ENCODE data around the gene CHST13.
"Not testable (repeated sequence)": the region's sequence is repeated elsewhere in the genome, so short reads cannot be mapped to it uniquely, and the experiment has no call there.

The CHST13 gene

DNA sequence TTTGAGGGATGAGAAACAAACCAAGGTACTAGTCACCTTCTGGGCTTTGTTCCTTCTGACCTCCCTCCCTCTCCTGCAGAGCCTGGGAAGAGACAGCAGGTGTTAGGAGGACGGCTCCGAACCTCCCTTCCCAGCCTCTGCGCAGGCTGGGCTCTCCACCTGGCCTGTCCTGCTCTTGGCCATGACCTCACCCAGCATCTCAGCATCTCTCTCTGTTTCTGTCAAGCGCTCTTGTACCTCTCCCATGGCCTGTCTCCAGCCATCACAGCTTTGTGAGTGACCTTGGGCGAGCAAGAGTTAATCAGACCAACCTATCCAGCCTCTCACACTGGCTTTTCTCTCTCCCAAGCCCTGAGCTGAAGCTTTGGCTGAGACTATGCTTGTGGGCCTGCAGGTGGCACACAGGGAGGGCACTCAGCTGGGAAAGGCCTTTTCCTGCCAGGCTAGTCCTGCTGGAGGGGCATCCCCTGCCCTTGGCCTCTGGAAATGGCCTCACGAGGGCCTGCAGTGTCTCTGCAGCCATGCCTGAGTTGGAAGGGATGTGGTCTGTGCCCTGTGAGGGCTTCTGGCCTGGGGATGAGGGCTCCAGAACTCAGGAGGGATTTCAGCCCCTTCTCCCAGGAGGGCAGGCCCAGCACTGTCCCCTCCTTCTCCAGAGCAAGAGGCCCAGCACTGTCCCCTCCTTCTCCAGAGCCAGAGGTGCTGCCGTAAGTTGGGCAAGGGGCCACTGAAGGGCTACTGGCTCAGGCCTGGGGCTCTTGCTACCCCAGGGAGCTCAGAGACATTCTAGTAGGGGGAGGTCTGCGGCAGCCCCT is 2.1 kb downstream of the CHST13 start:
- DNase-seq (ENCODE audit: low read depth), result no peak

DNA sequence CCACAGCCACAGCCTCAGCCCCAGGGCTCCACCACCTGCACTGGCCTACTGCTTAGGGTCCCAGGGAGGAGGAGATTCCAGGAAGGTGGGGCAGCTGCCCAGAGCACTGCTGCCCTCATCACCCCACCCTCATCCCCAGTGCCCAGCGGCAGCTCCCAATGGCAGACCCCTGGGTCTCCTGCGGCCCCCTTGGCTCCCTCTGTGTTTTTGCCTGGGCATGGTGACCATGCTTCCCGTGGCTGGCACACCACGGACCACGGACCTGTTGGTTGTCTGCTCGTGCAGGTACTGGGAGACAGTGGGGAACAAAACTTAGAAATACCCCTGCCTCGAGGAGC is 2.7 kb downstream of the CHST13 start:
- DNase-seq (ENCODE audit: low read depth), result no peak

DNA sequence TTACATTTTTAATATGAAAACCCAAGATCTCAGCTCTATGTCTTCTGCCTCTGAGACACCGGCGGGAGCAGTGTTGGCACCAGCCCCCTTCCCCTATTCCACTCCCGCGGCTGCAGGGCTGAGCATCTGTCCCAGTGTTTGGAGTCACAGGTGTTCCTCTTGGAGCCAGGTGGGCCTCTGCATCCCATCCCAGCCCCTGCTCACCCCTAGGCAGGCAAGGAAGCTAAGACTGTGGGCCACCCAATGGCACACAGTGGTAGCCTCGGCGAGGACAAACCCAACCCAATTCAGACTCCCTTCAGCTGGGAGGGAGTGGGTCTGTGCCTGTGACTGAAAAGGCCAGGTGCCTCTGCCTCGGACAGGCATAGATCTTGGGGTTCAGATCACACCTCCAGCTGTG is 3.1 kb downstream of the CHST13 start:
- no peak for DNase-seq (ENCODE audit: low read depth)

DNA sequence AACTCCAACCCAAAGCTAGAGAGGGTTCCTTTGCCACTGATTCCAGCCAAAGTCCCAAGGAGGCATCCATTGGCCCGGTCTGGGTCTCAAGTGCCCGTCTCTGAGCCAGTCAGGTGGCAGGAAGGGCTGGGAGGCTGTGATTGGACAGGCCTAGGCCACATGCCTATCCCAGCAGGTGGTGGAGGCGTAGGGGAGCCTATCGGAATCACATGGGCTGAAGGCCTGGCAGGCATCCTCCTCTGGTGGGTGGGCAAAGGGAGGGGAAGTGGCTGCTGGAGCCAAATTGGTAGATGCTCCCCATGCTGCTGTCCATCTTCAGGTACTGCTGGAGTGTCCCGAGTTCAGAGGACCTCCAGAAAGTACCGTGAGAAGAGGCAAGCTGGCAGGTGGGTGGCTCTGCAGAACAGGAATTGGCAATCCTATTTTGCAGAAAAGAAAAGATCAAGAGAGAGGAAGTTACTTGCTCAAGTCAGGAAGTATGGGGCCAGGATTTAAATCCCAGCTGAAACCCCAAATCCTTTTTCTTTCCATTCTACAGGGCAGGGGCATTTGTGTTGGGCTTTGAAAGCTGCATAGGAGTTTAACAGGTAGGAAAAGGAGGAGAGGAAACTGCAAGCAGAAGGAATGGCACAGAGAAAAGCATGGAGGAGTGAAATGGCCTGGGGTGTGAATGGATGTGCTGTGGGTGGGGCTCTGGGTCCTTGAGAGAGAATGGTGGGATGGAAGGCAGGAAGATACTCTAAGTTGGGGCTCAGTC is 3.7 kb downstream of the CHST13 start:
- DNase-seq (ENCODE audit: low read depth), result no peak

DNA sequence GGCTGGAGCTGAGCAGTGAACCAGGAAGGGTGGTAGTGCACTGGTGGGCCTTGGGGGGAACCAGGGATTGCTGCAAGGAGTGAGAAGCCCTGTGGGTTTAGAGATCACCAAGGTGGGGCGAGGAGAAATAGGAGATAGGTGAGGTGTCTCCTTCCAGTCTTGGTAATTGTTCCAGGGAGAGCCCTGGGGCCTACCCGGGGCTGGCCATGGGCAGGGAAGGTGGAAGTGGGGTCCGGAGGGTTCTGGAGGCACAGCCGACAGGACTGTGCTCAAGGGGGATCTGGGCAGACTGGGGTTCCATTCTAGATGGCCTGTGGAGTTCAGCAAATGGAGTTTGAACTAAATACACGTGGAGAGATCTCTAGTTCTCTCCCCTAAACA is 4.5 kb downstream of the CHST13 start:
- DNase-seq (ENCODE audit: low read depth), result no peak

DNA sequence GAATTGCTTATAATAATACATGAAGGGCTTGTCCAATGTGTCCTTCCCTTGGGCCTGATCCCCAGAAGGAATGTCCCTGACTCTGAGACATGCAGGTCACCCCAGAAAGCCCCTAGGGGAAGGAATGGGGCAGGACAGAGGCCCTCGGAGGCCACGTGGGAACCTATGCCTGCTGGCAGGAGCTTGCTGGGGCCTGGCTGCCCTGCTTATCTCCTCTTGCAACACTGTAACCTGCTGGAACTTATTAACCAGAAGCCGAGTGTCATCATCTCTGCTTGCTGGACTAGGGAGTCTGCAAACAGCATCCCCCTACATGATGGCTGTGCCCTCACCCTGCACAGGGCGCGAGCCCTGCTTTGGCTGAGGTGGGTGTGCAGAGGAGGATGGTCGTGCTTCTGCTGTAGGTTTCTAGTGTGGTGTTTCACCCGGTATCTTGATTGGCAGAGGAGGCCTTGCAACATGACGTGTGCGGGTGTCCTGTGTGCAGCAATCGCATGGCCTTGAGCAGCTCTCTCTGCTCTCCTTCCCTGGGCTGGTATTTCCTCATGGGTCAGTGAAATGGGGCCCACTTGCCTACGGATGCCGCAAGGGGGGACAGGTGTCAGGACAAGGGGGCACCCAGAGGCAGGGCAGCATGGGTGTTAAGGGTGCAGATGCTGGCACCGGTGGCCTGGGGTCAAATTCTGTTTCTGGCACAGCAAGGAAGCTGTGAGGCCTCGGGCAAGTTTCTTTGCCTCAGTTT is 5.0 kb downstream of the CHST13 start:
- DNase-seq (ENCODE audit: low read depth), result no peak

DNA sequence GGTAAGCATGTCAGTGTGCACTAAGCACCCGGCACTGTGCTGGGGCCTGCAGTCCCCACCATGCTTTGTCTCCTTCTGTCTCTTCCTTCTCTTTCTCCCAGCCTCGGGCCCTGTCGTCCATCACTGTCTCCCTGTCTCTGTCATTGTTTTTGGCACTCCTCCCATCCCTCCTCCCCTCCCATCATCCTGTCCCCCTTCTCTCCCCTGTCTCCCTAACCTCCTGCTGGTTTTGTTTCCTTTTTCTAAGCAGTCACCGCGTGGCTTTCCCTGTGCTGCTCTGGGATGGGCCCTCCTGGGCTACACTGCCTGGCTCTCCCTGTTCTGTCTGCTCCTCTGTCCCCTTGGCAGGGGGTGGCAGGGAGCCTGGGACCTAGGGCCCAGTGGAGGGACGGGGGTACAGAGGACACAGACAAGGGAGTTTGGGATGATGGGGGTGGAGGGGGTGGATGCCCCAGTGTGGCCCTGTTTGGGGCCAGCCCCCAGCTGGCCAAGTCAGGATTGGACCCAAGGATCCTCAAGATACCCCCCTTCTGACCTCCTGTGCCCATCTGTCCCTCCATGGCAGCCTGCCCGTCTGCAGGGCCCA is 5.7 kb downstream of the CHST13 start:
- no peak for DNase-seq (ENCODE audit: low read depth)

DNA sequence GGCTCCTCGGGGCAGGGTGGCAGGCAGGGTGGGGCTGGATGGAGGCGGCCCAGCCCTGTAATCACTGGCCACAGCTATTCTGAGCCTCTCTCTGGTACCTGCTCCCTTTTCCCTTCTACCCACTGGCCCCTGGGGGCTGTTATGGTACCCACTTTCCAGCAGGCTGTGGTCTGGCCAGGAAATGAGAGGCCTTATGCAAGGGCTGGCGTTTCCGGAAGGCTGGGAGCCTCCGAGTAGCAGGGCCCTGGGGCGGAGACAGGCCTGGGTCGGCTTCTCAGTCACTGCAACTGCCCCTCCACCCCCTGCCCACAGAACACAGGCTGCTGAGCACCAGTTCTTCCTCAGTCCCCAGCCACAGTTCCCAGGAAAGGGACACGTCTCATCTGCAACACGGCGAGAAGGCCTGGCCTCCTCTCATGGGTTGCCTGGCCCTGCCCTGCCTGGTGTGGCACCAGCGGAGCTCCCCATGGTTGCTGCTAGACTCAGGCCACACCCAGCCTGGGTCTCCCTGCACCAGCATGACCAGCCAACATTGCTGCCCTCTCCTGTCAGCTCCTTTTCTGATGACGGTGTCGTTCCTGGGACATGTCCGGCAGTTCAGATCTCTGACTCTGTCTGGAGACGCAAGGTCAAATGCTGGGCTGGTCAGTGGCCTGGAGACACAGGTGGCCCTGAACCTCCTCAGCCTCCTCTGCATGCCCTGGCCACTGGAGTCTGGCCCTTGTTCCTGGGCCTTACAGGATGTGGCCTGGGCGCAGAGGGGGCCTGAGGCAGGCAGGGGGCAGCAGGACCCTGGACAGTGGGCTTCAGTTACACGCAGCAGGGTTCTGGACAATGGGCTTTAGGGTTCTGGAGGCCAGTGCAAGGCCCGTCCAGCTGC is 6.5 kb downstream of the CHST13 start:
- DNase-seq (ENCODE audit: low read depth), result no peak

DNA sequence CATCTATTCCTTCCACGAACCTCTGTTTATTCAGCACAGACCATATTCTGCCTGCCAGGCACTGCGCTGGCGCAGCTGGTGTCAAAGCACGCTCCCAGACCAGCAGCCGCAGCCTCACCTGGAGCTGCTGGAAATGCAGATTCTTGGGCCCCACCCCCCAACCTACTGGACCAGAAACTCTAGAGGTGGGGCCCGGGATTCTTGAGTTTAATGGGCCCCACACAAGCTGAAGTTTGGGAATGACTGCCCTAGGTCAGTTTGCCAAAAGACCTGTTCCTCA is 7.0 kb downstream of the CHST13 start:
- DNase-seq (ENCODE audit: low read depth), result no peak

DNA sequence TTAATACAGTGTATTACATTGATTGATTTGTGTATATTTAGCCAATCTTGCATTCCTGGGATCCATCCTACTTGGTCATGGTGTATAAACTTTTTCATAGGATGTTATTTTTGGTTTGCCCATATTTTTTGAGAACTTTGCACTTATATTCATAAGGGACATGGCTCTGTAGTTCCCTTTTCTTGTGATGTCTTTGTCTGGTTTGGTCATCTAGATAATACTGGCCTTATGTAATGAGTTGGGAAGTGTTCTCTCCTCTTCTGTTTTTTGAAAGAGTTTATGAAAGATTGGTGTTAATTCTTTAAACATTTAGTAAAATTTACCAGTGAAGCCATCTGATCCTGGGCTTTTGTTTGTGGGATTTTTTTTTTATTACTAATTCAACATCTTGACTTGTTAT is 9.6 kb downstream of the CHST13 start:
- no peak for DNase-seq (ENCODE audit: low read depth)

DNA sequence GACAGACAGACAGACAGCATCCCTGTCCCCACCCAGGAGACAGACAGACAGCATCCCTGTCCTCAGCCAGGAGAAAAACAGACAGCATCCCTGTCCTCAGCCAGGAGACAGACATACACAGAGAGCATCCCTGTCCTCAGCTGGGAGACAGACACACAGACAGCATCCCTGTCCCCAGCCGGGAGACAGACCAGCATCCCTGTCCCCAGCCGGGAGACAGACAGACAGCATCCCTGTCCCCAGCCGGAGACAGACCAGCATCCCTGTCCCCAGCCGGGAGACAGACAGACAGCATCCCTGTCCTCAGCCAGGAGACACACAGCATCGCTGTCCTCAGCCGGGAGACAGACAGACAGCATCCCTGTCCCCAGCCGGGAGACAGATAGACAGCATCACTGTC is 10.8 kb downstream of the CHST13 start:
- not testable (repeated sequence) for DNase-seq (ENCODE audit: low read depth)

DNA sequence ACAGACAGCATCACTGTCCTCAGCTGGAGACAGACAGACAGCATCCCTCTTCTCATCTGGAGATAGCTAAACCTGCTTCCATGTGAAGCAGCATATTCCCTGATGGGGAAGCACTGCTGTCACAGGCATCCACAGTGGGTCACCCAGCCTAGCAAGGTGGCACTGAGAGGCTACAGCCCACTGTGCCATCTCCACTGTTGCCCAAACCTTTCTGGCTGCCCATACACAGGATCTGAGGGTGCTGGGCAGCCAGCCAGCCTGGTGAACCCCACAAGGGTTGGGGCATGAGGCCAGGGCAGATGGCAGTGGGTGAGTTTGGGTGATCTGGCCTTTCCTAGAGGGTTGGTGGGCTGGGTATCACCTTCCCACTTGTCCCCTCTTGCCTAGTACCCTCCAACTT is 11.7 kb downstream of the CHST13 start:
- no peak for DNase-seq (ENCODE audit: low read depth)

DNA sequence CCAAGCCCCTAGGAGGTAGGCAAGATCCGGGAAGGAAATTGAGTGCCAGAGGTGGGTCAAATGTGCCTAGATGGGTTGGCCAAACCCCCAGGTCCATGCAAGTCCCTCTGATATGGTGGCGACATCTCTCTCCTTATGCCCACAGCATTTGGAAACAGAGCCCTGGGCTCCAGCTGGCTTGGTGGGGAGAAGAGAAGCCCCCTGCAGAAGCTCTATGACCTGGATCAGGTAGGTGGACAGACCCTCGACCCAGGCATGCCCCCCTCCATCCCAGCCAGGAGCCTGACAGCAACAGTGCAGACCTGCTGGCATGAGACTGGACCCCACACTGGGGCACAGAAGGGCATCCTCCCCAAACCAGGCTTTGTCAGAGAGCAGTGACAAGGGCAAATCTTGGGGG is 12.2 kb downstream of the CHST13 start:
- no peak for DNase-seq (ENCODE audit: low read depth)

DNA sequence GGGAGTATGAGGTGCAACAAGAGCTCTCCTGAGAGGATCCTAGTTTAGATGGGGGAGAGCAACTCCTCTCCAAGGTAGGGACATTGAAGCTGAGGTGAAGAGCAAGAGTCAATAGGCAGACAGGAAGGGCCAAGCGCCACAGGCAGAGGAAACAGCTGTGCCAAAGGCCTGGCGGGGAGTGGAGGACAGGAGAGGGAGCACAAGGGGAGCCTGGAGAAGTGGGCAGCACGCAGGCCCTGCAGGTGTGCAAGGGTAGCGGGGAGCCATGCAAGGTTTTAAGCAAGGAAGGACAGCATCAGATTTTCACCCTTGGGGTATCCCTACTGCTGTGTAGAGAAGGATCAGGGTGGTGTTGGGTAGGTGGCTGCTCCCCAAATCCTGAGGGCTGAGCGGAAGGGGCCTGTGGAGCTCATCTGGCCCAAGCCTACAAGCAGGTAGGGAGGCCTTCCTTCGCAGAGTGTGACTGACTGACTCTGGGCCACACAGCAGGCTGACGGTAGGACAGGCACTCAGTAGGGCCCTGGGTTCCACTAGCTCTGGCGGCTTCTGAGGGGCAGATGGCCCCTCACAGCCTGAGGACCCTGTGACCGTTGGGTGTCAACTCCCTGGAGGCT is 13.3 kb downstream of the CHST13 start:
- no peak for DNase-seq (ENCODE audit: low read depth)

DNA sequence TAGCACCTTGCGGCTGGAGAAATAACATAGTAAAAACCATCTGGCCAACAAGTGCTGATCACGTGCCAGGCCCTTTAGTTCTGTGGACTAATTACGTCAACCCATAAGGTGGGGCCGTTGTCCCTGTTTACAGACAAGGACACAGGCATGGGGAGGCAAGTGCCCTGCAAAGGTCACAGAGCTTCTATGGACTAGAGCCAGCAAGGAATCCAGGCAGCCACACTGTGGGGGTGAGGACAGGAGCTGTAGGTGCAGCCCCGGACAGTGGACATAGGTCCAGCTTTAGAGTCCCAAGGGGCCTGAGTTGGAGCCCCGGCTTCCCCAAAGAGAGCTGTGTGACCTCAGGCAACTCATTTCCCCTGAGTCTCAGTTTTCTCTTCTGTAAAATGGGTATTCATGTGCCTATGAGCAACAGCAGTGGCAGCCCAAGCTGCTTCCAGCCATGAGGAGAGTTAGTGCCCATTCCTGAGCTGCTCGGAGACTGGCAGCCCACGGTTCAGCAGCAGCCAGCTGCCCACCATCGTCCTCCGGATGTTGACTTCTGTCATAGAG is 13.9 kb downstream of the CHST13 start:
- DNase-seq (ENCODE audit: low read depth), result no peak

DNA sequence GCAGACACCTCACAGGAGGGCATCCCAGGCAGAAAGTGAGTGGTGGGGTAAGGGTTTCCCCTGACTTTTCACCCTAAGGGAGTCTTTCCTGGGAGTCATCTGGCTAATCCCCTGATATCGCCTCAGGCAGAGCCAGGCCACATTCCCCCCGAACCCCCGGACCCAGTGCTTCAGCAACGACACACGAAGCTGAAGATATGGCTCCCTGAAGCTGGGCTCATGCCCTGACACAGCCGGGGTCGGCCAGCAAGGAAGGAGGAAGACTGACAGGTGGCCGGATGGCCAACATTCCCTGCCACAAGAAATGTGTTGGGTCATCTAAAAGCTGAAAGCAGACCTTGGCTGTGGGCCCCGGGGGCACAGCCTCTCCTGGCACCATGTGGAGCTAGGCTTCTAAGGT is 14.4 kb downstream of the CHST13 start:
- no peak for DNase-seq (ENCODE audit: low read depth)

DNA sequence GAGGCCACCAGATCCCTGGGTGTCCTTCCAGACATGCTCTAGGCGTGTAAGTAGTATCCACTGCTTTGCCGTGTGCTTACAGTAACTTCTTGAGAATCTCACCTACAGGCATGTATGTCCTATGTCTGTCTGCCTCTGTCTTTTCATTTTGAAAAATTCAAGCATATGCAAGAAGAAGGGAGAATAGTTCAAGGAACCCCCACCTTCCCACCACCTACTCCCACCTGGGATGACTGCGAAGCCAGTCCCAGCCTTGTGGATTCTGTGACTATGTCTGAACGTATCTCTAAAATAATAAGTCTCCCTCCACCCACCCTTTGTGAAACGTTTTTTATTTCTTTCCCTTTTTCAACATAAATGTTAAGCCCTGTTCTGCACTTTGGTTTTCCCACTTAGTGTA is 15.0 kb downstream of the CHST13 start:
- no peak for DNase-seq (ENCODE audit: low read depth)

DNA sequence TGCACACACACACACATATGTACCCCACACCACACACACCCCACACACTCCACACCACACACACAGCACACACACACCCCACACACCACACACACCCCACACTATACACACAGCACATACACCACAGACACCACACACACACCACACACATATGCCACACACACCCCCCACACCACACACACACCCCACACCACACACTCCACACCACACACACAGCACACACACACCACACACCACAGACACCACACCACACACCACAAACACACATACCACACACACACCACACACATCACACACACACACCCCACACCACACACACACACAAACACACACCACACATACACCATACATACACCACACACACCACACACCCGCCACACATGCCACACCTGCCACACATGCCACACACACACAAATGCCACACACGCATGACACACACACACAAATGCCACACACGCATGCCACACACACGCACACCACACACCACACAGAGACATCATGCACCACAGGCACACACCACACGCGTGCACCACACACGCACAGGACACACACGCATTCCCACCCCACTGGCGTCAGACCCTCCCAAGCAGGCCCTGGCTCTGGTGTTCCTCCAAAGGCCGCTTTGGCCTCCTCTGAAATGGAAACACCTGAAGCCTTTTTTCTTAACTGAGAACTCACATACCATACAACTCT is 15.7 kb downstream of the CHST13 start:
- DNase-seq (ENCODE audit: low read depth), result no peak

DNA sequence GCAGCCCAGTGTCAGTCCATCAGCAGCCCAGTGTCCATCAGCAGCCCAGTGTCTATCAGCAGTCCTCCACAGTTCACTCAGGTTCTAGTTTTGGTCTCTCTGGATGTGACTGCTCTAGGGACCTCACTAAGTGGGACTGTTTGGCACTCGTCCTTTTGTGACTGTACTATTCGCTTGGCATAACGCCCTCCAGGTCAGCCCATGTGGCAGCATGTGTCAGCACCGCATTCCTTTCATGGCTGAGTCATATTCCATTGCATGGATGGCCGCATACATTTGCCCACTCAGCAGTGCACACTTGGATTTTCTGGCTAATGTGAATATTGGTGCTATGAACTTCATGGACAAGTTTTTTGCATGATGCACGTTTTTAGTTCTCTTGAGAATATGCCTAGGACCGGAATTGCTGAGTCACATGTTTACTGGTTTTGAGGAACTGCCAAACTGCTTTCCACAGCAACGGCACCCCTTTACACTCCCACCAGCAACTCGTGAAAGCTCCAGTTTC is 16.4 kb downstream of the CHST13 start:
- peak; percentile 92 for DNase-seq (ENCODE audit: low read depth)

DNA sequence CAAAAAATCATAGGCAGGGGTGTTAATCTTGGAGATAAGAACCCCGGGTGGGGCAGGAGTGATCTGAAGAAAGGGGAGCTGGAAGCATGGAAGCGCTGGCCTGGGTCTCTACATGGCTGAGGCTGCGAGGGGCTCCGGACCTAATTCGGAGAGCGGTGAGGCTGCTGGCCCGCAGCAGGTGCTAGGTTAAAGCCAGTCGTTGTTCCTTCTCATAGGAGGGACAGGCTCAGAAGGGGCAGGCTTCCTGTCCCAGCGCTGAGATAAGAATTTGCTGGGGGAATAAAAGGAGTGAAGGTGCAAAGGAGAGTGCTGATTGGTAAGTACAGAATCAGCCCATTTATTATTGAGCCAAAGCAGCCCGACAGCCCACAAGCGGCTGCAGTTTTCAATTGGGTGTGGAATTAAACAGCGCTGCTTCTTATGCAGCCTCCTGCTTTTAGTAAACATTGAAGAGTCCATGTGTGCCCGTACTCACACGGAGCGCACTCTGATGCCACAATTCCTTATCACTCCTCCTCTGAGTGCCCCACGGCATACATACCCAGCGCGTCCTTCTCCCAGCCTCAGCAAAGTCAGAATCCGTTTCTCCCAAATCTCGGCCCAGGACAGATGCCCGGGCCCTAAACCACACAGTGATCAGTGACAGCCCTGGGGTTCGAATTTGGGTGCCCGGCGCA is 17.1 kb downstream of the CHST13 start:
- no peak for DNase-seq (ENCODE audit: low read depth)
